Choroid plexus epithelial cell (primary cell): Measurements from ENCODE around the gene STAM2.

Experiments
- DNase-seq: peaks from one replicate; pipeline ENCODE4 v3.0.0-alpha.2; 2010; ENCODE audit warnings: low read depth
- H3K4me3 ChIP-seq: 2 replicates; pipeline ENCODE4 v1.5.1; 2011; ENCODE audit warnings: low read depth, mild to moderate bottlenecking, control low read depth, low read length, moderate library complexity
- CTCF ChIP-seq: conservative IDR thresholded peaks from 2 replicates; pipeline ENCODE4 v1.5.1; 2011; ENCODE audit warnings: low read depth, mild to moderate bottlenecking, control low read depth, inconsistent platforms, low read length, moderate library complexity

Gene STAM2

DNA sequence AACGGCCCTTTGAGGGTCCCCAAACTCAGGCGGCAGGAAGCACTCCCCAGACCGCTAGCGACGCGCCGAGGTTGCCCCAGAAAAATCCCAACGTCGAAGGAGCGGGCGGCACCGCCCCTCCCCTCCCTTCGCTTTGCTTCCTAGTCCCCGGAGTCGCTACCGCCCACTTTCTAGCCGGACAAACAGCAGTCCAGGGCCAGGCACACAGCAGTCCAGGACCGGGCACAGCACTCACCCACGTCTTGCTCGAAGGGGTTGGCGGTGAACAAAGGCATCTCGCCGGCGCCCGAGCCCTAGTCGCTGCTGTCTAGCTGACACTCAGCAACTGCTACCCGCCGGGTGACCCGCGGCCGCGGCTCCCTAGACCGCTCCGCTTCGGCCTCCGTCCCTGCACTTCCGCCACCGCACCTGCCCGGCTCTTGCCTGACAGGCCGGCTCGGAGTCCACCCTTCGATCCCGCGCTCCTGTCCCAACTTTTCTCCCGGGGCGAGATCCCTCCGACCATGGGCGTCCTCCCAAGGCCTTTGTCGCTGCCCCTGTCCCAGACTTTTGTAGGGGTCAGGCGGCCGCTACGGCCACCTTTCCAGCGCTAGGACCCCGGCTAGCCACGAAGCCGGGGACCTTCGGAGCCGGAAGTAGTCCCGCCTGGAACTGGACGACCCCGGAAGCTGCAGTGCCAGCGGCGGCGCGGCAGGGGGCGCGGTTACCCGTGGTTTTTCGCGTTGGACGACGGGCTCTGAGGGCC is at the start of gene STAM2:
TSS of gene STAM2 (minus strand) at position 396 of the 745 bp plus-strand sequence. CDS start at position 275, 121 bp downstream.
- peak; percentile 89 for TF ChIP-seq CTCF
- H3K4me3 ChIP-seq: peak within 1 kb of the TSS; percentile 80

GRCh38 chr2:152223977-152224376 is 48.4 kb upstream of the STAM2 start:
- H3K4me3 ChIP-seq: no peak overlapping the region
- no peak for TF ChIP-seq CTCF
- DNase-seq: peak; percentile 37

More for the DNA sequence above, at the start of gene STAM2:
- peak; percentile 93 for DNase-seq

DNA sequence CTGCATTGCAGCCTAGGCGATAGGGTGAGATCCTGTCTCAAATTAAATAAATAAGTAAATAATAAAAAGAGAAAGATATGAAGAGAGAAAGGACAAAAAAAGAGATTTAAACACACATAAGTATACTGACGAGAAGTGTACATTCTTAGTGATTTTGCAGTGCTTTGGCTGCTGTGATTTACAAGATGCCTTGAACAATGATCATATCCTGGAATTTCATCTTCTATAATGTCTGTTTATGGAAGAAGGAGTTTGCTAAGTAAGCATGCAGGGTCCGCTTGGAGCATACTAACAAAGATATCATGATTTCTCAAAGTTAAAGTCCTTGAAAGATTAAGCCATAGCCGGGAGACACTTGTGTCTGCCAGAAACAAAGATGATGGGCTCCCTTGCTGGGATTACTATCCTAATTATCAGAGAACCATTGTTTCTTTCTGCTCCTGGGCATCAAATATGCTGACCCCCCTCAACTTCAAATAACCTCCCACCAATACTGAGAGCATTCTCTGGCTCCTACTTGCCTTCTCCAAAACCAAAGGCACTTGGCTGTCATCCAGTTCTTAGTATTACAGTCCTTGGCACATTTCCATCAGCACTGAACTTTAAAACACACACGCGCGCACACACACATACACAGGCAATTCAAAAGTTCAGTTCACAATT is 47.5 kb upstream of the STAM2 start:
- DNase-seq: peak; percentile 97
- TF ChIP-seq CTCF: no peak
- no peak overlapping the region for H3K4me3 ChIP-seq

DNA sequence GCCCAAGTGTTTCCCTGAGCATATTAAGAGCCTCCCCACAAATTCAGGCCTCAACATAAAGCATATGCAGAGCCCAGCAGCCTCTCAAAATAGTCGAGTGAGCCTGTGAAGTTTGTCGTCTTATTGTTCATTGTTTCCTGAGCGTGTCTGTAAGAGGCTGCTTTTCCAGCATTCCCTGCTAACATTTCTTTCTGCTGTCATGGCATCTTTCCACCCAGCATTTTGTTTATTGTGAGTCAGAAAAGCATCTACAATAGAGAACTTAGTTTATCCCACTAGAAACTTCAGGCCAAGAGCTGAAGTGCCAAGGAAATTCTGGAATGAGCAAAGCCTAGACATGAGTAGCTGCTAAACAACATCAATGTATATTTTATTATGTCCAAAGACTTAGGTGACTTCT is 46.3 kb upstream of the STAM2 start:
- H3K4me3 ChIP-seq: no peak overlapping the region
- no peak for TF ChIP-seq CTCF
- DNase-seq: no peak

- no peak for DNase-seq
- TF ChIP-seq CTCF: no peak
- no peak overlapping the region for H3K4me3 ChIP-seq
Observed at GRCh38 chr2:152219077-152219828, 43.7 kb upstream of the STAM2 start.

DNA sequence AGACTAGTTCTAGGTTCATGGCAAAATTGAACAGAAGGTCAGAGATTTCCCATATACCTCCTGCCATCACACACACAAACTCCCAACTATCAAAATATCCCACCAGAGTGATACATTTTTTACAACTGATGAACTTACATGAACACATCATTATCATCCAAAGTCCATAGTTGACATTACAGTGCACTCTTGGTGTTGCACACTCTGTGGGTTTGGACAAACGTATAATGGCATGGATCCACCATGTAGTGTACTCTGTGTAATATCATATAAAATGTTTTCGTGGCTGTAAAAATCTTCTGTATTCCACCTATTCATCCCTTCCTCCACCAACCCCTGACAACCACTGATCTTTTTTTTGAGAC is 25.9 kb upstream of the STAM2 start:
- no peak for TF ChIP-seq CTCF
- no peak for DNase-seq
- H3K4me3 ChIP-seq: no peak overlapping the region
